Heart left ventricle (tissue), 16 donors: ENCODE data around the gene UBN2. TPM values are rescaled to one million over a fixed set of nuclear protein-coding genes. Genes with fewer than 3 reads are reported as not detected.
"Not testable (repeated sequence)": the region's sequence is repeated elsewhere in the genome, so short reads cannot be mapped to it uniquely, and the experiment has no call there.

Experiments
- ATAC-seq, 4 donors: fragments of 200-7000 bp; cut with Tn5 transposase; one replicate each; pipeline ENCODE4 v1.9.1; 2020 to 2022; ENCODE audit warnings: moderate library complexity in 4 of 4, mild to moderate bottlenecking in 3 of 4, moderate number of reproducible peaks in 1 of 4
- DNase-seq, 5 donors: peaks; one replicate each; pipeline ENCODE4 v3.0.0-alpha.2; 2020
- H3K27ac ChIP-seq, 12 donors: fragments of 200-600 bp; sonication (generic) in 4 of 12; one replicate each; pipeline versions ENCODE4 v1.5.0 to v1.8.0; 2016 to 2022; ENCODE audit warnings: mild to moderate bottlenecking in 2 of 12
- H3K27me3 ChIP-seq, 9 donors: fragments of 200-600 bp; sonication (generic) in 2 of 9; one replicate each; pipeline versions ENCODE4 v1.5.1 to v1.8.0; 2016 to 2022; ENCODE audit warnings: mild to moderate bottlenecking in 3 of 9
- H3K36me3 ChIP-seq, 9 donors: fragments of 200-600 bp; sonication (generic) in 2 of 9; one replicate each; pipeline versions ENCODE4 v1.5.0 to v1.8.0; 2018 to 2022; ENCODE audit warnings: mild to moderate bottlenecking in 2 of 9
- H3K4me1 ChIP-seq, 12 donors: fragments of 200-600 bp; sonication (generic) in 4 of 12; one replicate each; pipeline versions ENCODE4 v1.5.0 to v1.8.0; 2016 to 2022; ENCODE audit warnings: mild to moderate bottlenecking in 3 of 12
- H3K4me3 ChIP-seq, 12 donors: fragments of 200-600 bp; sonication (generic) in 4 of 12; one replicate each; pipeline versions ENCODE4 v1.5.0 to v1.8.0; 2017 to 2022; ENCODE audit warnings: mild to moderate bottlenecking in 9 of 12, moderate library complexity in 4 of 12
- H3K9me3 ChIP-seq, 12 donors: fragments of 200-600 bp; sonication (generic) in 4 of 12; one replicate each; pipeline versions ENCODE4 v1.5.0 to v1.8.0; 2016 to 2022; ENCODE audit warnings: mild to moderate bottlenecking in 1 of 12
- POLR2A ChIP-seq, 2 donors: fragments of 450-650 bp; IDR thresholded peaks; one replicate each; pipeline ENCODE4 v1.6.1; 2017; ENCODE audit warnings: antibody characterized with exemption in 2 of 2, mild to moderate bottlenecking in 2 of 2, moderate library complexity in 2 of 2
- WGBS, 4 donors: extraction: QIAGEN DNeasy Blood & Tissue Kit in 2 of 4; methylation state at CpG; one replicate each; pipeline versions ENCODE4 v1.1.5 to v1.1.7; 2013 to 2018; 5-methylcytosine and 5-hydroxymethylcytosine counted together
- intact Hi-C, 10 donors: fragments of 100-400 bp; cut with DNase I; formaldehyde crosslinking; loops; one replicate each; pipeline versions ENCODE4 v1.11.1 to v1.14.2; 2022
- polyA plus RNA-seq, 2 donors: library from polyadenylated mRNA; stranded (reverse); fragments of 200-250 nt; gene quantifications; one replicate each; pipeline ENCODE4 v1.2.3, GENCODE V29; 2013
- total RNA-seq, 9 donors: library from RNA; depleted of rRNA in 2 of 9; stranded (reverse); fragments of >200 nt in 2 of 9; fragmentation: NEBNext Ultra II Directional in 3 of 9; extraction: Animal tissue kit (Norgen Biotek cat#: 25700) in 3 of 9; gene quantifications; one replicate each; pipeline versions ENCODE4 v1.1.0 to v1.2.4, GENCODE V29; 2016 to 2023
- TF ChIP-seq, protein P1 (sequence below), 12 donors: fragments of 200-600 bp; sonication (generic) in 4 of 12; IDR thresholded peaks; one replicate each; pipeline versions ENCODE4 v1.5.0 to v1.8.0; 2018 to 2022; ENCODE audit warnings: antibody characterized with exemption in 12 of 12, mild to moderate bottlenecking in 5 of 12
- donor health status: ischemic (EF 13 %, LVEDD 7.1; RV severe dilation, severe dysfunction).
- donor health status: healthy with polysubstance abuse.
- donor health status: DM: no; HTN: yes; CAD: no.
- donor health status: DM: no; HTN: no; CAD: no.
- donor health status: ischemic (EF 25% LVEDD 6.9; RV normal size, moderate dysfunction).
- donor health status: ischemic (EF 25% LVEDD 5.7; RV mildly dilated, moderate dysfunction).
- donor health status: healthy.
- donor health status: DM: yes; HTN: yes; CAD: no.
- donor health status: ischemic (EF 35%, LVEDD 5.7; RV mildly dilated, moderate dysfunction).
- donor health status: nonischemic (EF 11% LVEDD 7.7; RV severe dilation, severe dysfunction).
- donor health status: DM: yes; HTN: yes; CAD: no.
- donor health status: PGD.
- donor health status: ischemic (EF 29% LVEDD 5.4; RV normal size, mild dysfunction).
- donor health status: nonischemic (EF 23%, LVEDD 6.1; RV moderate dilation, normal function).

UBN2 gene
- total and polyA plus RNA-seq, 11 donors, result 3.3 to 26.9 (median 16.2) TPM

DNA sequence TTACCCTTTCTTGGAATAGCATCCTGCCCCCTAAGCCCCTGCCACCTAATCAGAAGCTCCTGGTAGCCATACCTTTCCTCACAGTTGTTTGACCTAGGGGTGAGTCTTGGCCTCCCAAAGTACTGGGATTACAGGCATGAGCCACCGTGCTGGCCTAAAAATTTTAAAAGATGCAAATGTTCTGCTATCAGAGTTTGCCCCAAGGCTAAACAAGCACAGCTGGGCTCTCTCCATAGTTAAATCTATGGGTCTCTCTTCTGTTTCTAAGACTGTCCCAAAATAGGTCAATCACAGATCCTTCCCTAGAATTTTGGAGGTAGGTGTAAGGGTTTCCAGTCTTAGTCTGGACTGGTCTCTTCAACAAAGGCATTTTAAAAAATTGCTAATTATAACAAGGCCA lies 12.9 kb upstream of the UBN2 start:
- 44 to 76% (median 67%) methylated on average over 1 of the region's 1 CpG for WGBS, 4 donors
- Histone ChIP-seq H3K27ac (no peak overlapping the region), H3K36me3 (no peaks in the 10 kb centered on the region), H3K4me3 (no peak overlapping the region), H3K4me1 (no peaks in the 10 kb centered on the region), H3K27me3 (no peaks in the 10 kb centered on the region), H3K9me3 (no peaks in the 10 kb centered on the region)
- DNase-seq, result no peak
- ATAC-seq, result no peak
- intact Hi-C loops, result no loop called here
- TF ChIP-seq, protein P1, sequence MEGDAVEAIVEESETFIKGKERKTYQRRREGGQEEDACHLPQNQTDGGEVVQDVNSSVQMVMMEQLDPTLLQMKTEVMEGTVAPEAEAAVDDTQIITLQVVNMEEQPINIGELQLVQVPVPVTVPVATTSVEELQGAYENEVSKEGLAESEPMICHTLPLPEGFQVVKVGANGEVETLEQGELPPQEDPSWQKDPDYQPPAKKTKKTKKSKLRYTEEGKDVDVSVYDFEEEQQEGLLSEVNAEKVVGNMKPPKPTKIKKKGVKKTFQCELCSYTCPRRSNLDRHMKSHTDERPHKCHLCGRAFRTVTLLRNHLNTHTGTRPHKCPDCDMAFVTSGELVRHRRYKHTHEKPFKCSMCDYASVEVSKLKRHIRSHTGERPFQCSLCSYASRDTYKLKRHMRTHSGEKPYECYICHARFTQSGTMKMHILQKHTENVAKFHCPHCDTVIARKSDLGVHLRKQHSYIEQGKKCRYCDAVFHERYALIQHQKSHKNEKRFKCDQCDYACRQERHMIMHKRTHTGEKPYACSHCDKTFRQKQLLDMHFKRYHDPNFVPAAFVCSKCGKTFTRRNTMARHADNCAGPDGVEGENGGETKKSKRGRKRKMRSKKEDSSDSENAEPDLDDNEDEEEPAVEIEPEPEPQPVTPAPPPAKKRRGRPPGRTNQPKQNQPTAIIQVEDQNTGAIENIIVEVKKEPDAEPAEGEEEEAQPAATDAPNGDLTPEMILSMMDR (IDR thresholded peaks at IDR 0.05), result no peak
- TF ChIP-seq POLR2A (IDR thresholded peaks at IDR 0.05), result no peak

DNA sequence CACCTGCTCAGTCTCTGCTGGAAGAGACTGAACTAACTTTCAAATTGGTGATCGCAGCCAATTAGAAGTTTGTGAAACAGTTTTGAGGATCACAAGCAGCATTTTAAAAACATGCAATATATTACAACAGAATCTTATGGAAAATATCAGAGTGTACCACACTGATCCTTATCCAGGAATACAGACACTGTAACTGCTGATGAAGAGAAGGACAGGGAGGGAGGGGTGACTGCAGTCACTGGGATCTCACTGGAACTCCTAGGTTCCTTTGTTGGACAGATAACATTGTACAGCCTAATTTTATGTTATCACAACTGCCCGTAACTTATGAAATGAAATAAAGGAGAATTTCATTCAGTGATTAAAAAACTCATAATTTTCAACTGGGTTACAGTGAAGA lies 6.8 kb upstream of the UBN2 start:
- Histone ChIP-seq H3K27me3 (no peaks in the 10 kb centered on the region), H3K27ac (no peak overlapping the region), H3K4me3 (no peak overlapping the region), H3K36me3 (no peaks in the 10 kb centered on the region), H3K9me3 (no peaks in the 10 kb centered on the region), H3K4me1 (no peaks in the 10 kb centered on the region)
- no peak for DNase-seq
- ATAC-seq, result no peak
- intact Hi-C loops, result loop anchor here in 1 of 10 donors (10.0 kb wide), 1 partner anchor 59 kb away; no protein-coding TSS in a partner anchor
- 82 to 91% (median 88%) methylated on average over 2 of the region's 2 CpGs for WGBS, 4 donors
- TF ChIP-seq POLR2A (IDR thresholded peaks at IDR 0.05), result no peak
- TF ChIP-seq, protein P1 (IDR thresholded peaks at IDR 0.05), result no peak

DNA sequence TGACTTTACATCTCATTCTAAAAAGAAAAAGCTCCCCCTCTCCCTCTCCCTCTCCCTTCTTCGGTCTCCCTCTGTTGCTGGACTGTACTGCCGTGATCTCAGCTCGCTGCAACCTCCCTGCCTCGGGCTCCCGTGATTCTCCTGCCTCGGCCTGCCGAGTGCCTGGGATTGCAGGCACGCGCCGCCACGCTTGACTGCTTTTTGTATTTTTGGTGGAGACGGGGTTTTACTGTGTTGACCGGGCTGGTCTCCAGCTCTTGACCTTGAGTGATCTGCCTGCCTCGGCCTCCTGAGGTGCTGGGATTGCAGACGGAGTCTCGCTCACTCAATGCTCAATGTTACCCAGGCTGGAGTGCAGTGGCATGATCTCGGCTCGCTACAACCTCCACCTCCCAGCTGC lies 6.2 kb upstream of the UBN2 start:
- WGBS, 4 donors, result 92 to 96% (median 94%) methylated on average over 18 of the region's 18 CpGs
- not testable (repeated sequence) for H3K4me3 ChIP-seq, H3K36me3 ChIP-seq, ATAC-seq, H3K27ac ChIP-seq, H3K27me3 ChIP-seq, H3K4me1 ChIP-seq, H3K9me3 ChIP-seq, DNase-seq
- intact Hi-C loops, result loop anchor here in 1 of 10 donors (10.0 kb wide), 1 partner anchor 60 kb away; no protein-coding TSS in a partner anchor

DNA sequence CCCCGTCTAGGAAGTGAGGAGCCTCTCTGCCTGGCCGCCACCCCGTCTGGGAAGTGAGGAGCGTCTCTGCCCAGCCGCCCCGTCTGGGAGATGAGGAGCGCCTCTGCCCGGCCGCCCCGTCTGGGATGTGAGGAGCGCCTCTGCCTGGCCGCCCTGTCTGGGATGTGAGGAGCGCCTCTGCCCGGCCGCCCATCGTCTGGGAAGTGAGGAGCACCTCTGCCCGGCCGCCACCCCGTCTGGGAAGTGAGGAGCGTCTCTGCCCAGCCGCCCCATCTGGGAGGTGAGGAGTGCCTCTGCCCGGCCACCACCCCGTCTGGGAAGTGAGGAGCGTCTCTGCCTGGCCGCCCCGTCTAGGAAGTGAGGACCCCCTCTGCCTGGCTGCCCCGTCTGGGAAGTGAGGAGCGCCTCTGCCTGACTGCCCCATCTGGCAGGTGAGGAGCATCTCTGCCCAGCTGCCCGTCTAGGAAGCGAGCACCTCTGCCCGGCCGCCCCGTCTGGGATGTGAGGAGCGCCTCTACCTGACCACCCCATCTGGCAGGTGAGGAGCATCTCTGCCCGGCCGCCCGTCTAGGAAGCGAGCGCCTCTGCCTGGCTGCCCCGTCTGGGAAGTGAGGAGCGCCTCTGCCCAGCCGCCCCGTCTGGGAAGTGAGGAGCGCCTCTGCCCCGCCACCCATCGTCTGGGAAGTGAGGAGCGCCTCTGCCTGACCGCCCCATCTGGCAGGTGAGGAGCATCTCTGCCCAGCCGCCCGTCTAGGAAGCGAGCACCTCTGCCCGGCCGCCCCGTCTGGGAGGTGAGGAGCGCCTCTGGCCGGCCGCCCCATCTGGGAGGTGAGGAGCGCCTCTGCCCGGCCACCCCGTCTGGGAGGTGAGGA lies 5.5 kb upstream of the UBN2 start:
- not testable (repeated sequence) for DNase-seq, H3K36me3 ChIP-seq, H3K27me3 ChIP-seq, H3K27ac ChIP-seq, H3K9me3 ChIP-seq, H3K4me3 ChIP-seq, H3K4me1 ChIP-seq, ATAC-seq
- 93 to 95% (median 94%) methylated on average over 38 to 60 of the region's 60 CpGs for WGBS, 4 donors
- intact Hi-C loops, result loop anchor here in 1 of 10 donors (10.0 kb wide), 1 partner anchor 61 kb away; no protein-coding TSS in a partner anchor

DNA sequence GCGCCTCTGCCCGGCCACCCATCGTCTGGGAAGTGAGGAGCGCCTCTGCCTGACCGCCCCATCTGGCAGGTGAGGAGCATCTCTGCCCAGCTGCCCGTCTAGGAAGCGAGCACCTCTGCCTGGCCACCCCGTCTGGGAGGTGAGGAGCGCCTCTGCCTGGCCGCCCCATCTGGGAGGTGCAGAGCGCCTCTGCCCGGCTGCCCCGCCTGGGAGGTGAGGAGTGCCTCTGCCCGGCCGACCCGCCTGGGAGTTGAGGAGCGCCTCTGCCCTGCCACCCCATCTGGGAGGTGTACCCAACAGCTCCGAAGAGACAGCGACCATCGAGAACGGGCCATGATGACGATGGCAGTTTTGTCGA lies 4.9 kb upstream of the UBN2 start:
- not testable (repeated sequence) for H3K4me3 ChIP-seq, ATAC-seq, H3K9me3 ChIP-seq, H3K36me3 ChIP-seq, H3K27me3 ChIP-seq, H3K27ac ChIP-seq, DNase-seq
- 93 to 95% (median 95%) methylated on average over 20 to 23 of the region's 23 CpGs for whole genome bisulfite sequencing, 4 donors
- intact Hi-C loops, result loop anchor here in 1 of 10 donors (10.0 kb wide), 1 partner anchor 61 kb away; no protein-coding TSS in a partner anchor
- peaks cover 0 to 10% (median 6%) of the 10 kb centered on the region in 12 donors for H3K4me1 ChIP-seq

DNA sequence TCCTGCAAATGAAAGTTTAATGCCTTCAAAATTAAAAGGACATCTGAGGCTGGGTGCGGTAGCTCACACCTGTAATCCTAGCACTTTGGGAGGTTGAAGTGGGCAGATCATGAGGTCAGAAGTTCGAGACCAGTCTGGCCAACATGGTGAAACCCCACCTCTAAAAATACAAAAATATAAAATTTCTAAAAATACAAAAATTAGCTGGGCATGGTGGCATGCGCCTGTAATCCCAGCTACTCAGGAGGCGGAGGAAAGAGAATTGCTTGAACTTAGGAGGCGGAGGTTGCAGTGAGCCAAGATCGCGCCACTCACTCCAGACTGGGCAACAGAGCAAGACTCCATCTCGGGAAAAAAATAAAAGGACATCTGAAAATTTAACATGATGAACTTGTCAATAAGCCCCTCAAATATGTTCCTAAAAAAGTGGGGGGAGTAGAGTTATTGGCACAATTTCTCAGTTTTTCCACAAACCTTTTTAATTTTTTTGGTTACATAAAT lies 4.0 kb upstream of the UBN2 start:
- H3K4me3 ChIP-seq, H3K36me3 ChIP-seq, DNase-seq, H3K9me3 ChIP-seq, H3K27ac ChIP-seq, ATAC-seq, H3K27me3 ChIP-seq: not testable (repeated sequence)
- intact Hi-C loops, result loop anchor here in 1 of 10 donors (10.0 kb wide), 1 partner anchor 62 kb away; no protein-coding TSS in a partner anchor
- 89 to 95% (median 94%) methylated on average over 8 of the region's 8 CpGs for WGBS, 4 donors
- H3K4me1 ChIP-seq, result peaks cover 0 to 10% (median 6%) of the 10 kb centered on the region in 12 donors
